ENCODE measurements around the gene TNIK.
A peak's percentile ranks its signal among the peaks of the same experiment; 100 is the strongest.

The TNIK gene

DNA sequence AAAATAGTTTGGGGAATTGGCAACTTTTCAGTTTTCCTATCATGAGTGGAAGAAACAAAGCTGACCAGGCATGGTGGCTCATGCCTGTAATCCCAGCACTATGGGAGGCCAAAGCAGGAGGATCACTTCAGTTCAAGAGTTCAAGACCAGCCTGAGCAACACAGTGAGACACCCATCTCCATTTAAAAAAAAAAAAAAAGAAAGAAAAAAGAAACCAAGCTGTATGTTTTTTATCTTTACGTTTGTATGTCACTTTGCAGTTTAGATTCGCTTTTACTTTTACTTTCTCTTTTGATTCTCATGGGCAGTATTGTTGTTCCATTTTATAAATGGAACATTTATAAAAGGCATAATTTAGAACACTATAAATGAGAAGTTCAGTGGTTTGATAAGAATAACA, 31.2 kb upstream of the TNIK start:
- FAIRE-seq (no peak), DNase-seq (ENCODE audit: insufficient read length) (no peak)
- TF ChIP-seq POLR2A (IDR thresholded peaks at IDR 0.05; ENCODE audit: low read depth, low read length) (no peak), POLR2AphosphoS5 (IDR thresholded peaks at IDR 0.05; ENCODE audit: low read depth, low read length) (no peak), TAF1 (IDR thresholded peaks at IDR 0.05; ENCODE audit: borderline replicate concordance, low read depth, low read length) (no peak)

DNA sequence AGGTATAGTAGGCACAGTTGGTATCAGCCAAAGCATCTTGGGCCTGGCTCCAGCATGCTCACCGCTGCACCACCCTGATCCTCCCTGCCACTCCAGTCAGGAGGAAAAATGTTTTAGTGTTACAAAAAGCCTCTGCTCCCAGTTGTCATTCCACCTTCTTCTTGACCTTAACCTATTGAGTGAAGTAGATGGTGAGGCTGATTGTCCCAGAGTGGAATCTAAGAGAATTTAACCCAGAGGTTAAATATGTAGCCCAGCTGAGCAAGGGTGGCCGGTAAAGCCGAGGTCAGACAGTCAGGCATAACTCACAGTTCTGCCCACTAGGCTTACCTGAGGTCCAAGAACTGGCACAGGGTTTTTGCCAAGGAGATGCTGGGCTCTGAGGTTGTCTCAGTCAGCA, 30.7 kb upstream of the TNIK start:
- TF ChIP-seq POLR2AphosphoS5 (IDR thresholded peaks at IDR 0.05; ENCODE audit: low read depth, low read length) = no peak
- no peak for TF ChIP-seq TAF1 (IDR thresholded peaks at IDR 0.05; ENCODE audit: borderline replicate concordance, low read depth, low read length)
- no peak for TF ChIP-seq POLR2A (IDR thresholded peaks at IDR 0.05; ENCODE audit: low read depth, low read length)
- no peak for FAIRE-seq
- DNase-seq (ENCODE audit: insufficient read length) = no peak

DNA sequence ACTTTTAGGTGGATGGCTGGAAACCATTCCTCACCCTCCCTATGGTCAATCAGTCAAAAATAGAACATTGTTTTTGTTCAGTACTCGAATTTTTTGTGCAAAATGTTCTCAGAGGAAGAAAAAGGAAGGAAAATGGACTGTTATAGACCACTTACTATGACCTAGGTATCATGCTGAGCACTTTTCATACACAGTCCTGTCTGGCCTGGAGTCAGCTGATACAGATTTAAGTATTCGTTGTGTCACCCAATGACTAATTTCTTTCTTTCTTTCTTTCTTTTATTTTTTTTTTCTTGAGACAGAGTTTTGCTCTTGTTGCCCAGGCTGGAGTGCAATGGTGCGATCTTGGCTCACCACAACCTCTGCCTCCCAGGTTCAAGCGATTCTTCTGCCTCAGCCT, 29.1 kb upstream of the TNIK start:
- DNase-seq (ENCODE audit: insufficient read length) = no peak
- TF ChIP-seq TAF1 (IDR thresholded peaks at IDR 0.05; ENCODE audit: borderline replicate concordance, low read depth, low read length) (no peak), POLR2A (IDR thresholded peaks at IDR 0.05; ENCODE audit: low read depth, low read length) (no peak), POLR2AphosphoS5 (IDR thresholded peaks at IDR 0.05; ENCODE audit: low read depth, low read length) (no peak)

DNA sequence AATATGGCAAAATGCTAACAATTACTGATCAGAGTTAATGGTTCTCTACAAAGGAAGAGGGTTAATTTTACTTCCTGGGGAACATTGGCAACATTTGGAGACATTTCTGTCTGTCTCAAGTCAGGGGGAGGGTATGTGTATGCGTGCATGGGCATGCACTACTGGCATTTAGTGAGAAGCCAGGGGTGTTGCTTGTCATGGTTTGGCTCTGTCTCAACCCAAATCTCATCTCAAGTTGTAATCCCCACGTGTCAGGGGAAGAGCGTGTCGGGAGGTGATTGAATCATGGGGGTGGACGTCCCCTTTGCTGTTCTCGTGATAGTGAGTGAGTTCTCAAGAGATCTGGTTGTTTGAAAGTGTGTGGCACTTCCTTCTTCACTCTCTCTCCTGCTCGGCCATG, 28.3 kb upstream of the TNIK start:
- TF ChIP-seq POLR2AphosphoS5 (IDR thresholded peaks at IDR 0.05; ENCODE audit: low read depth, low read length) (no peak), TAF1 (IDR thresholded peaks at IDR 0.05; ENCODE audit: borderline replicate concordance, low read depth, low read length) (no peak), POLR2A (IDR thresholded peaks at IDR 0.05; ENCODE audit: low read depth, low read length) (no peak)
- no peak for DNase-seq (ENCODE audit: insufficient read length)
- no peak for FAIRE-seq

More for the DNA sequence above, 29.1 kb upstream of the TNIK start:
- FAIRE-seq = no peak

DNA sequence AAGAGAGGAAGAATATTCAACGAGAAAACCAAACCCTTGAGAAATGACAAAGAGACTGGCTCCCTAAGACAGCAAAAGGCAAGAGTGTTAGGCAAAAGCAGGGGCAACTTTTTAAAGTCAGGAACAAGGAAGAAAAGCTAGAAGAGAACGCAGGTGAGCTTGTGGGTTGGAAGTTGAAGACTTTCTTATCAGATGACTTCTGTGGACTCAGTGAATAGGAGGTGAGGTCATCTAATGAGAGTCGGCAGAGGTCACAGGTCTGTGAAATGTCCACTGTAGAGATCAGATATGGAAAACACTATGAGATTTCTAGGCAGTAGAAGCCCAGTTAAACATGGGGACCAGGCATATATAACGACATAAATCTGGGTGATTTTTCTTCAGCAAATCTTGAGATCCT, 27.2 kb upstream of the TNIK start:
- TF ChIP-seq POLR2AphosphoS5 (IDR thresholded peaks at IDR 0.05; ENCODE audit: low read depth, low read length) (no peak), POLR2A (IDR thresholded peaks at IDR 0.05; ENCODE audit: low read depth, low read length) (no peak), TAF1 (IDR thresholded peaks at IDR 0.05; ENCODE audit: borderline replicate concordance, low read depth, low read length) (no peak)
- DNase-seq (ENCODE audit: insufficient read length) (no peak), FAIRE-seq (no peak)

DNA sequence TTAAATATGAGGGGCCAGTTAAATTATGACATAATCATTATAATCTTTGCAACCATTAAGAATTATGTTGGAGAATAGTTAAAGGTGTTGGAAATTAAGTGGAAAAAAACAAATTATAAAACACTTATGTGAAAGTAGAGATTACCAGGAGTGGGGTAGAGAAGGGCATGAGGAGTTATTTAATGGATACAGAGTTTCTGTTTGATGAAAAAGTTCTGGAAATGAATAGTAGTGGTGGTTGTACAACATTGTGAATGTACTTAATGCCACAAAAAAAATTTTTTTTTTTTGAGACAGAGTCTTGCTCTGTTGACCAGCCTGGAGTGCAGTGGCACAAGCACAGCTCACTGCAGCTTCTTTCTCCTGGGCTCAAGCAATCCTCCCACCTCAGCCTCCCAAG, 25.1 kb upstream of the TNIK start:
- TF ChIP-seq POLR2AphosphoS5 (IDR thresholded peaks at IDR 0.05; ENCODE audit: low read depth, low read length) (no peak), TAF1 (IDR thresholded peaks at IDR 0.05; ENCODE audit: borderline replicate concordance, low read depth, low read length) (no peak), POLR2A (IDR thresholded peaks at IDR 0.05; ENCODE audit: low read depth, low read length) (no peak)
- DNase-seq (ENCODE audit: insufficient read length) (no peak), FAIRE-seq (no peak)

DNA sequence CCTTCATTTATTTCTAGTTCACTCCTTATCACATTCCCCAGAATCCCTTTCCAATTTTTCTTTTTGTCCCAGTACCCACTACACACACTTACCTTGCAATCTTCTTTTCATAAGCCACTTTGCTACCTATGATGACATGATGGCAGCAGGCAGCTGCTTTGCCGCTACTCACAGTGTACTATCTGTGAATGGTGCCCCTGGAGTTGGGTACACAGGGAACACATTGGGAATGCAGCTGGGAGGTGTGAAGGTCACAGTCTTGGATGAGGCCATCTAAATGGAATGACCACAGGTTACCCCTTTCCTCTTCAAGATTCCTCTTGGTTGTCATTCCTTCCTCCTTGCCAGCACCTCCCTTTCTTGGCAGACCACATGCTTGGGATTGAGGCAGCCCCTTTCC, 20.8 kb upstream of the TNIK start:
- DNase-seq (ENCODE audit: insufficient read length) = no peak
- FAIRE-seq = peak; percentile 65
- TF ChIP-seq POLR2A (IDR thresholded peaks at IDR 0.05; ENCODE audit: low read depth, low read length) (no peak), POLR2AphosphoS5 (IDR thresholded peaks at IDR 0.05; ENCODE audit: low read depth, low read length) (no peak), TAF1 (IDR thresholded peaks at IDR 0.05; ENCODE audit: borderline replicate concordance, low read depth, low read length) (no peak)

DNA sequence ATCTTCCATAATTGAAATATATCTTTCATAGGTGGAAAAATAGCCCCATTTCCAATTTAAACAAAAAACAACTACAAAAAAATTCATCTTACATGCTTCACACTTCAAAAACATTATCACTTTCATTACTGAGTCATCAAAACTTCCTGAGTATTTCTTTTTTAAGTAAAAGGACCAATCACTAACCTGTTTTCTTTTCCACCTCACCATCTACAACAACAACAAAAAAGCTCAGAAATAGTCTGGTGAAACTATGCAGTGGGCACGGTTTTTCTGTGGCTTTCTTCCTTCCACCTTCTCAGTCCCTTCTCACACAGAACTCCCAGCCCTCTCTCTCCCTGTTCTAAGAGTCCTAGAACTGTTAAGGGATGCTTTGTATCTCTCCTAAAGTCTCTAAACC, 20.3 kb upstream of the TNIK start:
- TF ChIP-seq TAF1 (IDR thresholded peaks at IDR 0.05; ENCODE audit: borderline replicate concordance, low read depth, low read length) (no peak), POLR2A (IDR thresholded peaks at IDR 0.05; ENCODE audit: low read depth, low read length) (no peak), POLR2AphosphoS5 (IDR thresholded peaks at IDR 0.05; ENCODE audit: low read depth, low read length) (no peak)
- FAIRE-seq = no peak
- DNase-seq (ENCODE audit: insufficient read length) = no peak

DNA sequence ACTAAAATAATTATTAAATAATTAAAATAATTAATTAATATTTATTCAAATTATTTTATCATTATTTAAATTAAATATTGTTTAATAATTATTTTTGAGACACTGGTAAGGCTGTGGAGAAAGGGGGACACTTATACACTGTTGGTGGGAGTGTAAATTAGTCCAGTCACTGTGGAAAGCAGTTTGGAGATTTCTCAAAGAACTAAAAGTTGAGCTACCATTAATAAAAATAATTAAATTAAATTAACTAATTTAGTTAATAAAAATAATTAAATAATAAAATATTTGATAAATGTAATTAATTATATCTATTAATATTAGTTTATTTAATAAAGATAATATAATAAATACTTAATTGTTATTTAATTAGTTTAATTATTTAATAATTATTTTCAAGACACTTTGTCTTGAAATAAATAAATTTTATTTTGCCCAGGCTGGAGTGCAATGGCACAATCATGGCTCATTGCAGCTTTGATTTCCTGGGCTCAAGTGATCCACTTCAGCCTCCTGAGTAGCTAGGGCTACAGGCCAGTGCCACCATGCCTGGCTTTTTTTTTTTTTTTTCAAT, 16.4 kb upstream of the TNIK start:
- no peak for FAIRE-seq
- no peak for DNase-seq (ENCODE audit: insufficient read length)
- TF ChIP-seq POLR2A (IDR thresholded peaks at IDR 0.05; ENCODE audit: low read depth, low read length) (no peak), TAF1 (IDR thresholded peaks at IDR 0.05; ENCODE audit: borderline replicate concordance, low read depth, low read length) (no peak), POLR2AphosphoS5 (IDR thresholded peaks at IDR 0.05; ENCODE audit: low read depth, low read length) (no peak)

DNA sequence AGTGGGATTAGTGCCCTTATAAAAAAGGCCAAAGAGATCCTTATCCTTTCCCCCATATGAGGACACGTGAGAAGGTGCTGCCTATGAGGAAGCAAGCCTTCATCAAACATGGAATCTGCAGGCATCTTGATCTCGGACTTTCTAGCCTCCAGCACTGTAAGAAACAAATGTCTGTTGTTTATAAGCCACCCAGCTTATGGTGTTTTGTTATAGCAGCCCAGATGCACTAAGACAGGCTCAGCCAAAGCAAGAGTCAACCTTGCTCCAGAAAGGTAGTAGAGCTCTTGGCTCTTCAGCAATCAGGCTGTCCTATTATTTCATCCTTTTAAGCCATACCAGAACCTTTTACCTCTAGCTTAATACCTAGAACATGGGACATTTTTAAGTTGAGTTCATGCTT, 12.3 kb upstream of the TNIK start:
- no peak for DNase-seq (ENCODE audit: insufficient read length)
- no peak for TF ChIP-seq POLR2AphosphoS5 (IDR thresholded peaks at IDR 0.05; ENCODE audit: low read depth, low read length)
- no peak for TF ChIP-seq POLR2A (IDR thresholded peaks at IDR 0.05; ENCODE audit: low read depth, low read length)
- no peak for TF ChIP-seq TAF1 (IDR thresholded peaks at IDR 0.05; ENCODE audit: borderline replicate concordance, low read depth, low read length)
- no peak for FAIRE-seq

DNA sequence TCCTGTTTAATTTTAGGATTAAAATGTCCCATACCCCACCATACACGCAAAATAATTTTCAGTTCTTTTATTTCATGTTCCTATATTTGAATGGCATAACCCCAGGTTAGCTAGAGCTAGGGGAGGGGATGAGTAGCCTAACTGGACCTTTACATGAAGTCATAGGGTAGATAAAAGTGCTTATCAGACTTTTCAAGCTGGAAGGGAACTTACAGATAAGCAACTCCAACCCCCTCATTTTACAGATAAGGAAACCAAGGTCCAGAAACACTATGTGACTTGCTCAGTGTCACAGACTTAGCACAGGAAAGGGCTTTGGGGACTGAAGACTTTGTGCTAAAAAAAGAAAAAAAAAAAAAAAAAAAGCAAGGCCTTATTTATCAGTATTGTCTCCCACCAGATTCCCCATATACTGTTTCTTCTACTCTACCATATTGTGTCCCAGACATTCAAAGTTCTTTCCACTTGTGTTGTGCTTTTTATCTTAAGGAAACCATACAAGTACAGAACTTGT, 10.6 kb upstream of the TNIK start:
- no peak for TF ChIP-seq POLR2A (IDR thresholded peaks at IDR 0.05; ENCODE audit: low read depth, low read length)
- no peak for TF ChIP-seq TAF1 (IDR thresholded peaks at IDR 0.05; ENCODE audit: borderline replicate concordance, low read depth, low read length)
- TF ChIP-seq POLR2AphosphoS5 (IDR thresholded peaks at IDR 0.05; ENCODE audit: low read depth, low read length) = no peak
- DNase-seq (ENCODE audit: insufficient read length) (no peak), FAIRE-seq (no peak)

DNA sequence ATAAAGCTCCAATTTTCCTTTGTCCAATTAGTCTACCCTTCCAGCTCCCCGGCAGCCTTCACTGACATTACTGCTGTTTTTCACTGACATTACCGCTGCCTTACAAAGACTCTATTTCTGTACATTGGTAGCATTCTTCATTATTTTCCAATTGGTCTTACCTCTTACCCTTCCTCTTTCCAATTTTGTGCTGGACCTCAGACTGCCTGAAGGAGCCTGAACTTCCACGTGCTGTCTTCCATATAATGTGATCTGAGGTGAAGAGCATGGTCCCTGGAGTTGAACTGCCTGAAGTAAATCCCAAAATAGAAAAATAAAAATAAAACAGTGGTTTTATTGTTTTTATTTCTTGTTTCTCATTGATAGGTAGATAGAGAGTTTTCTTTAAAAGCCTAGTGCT, 9.2 kb upstream of the TNIK start:
- TF ChIP-seq POLR2A (IDR thresholded peaks at IDR 0.05; ENCODE audit: low read depth, low read length) (no peak), POLR2AphosphoS5 (IDR thresholded peaks at IDR 0.05; ENCODE audit: low read depth, low read length) (no peak), TAF1 (IDR thresholded peaks at IDR 0.05; ENCODE audit: borderline replicate concordance, low read depth, low read length) (no peak)
- DNase-seq (ENCODE audit: insufficient read length) (no peak), FAIRE-seq (no peak)

Measured in GM12892 (cell line).